ENCODE results near the gene ADAMTS6.

- TF ChIP-seq ELF4 (IDR thresholded peaks at IDR 0.05): no peak
- TF ChIP-seq FOXK2 (IDR thresholded peaks at IDR 0.05): no peak
- no peak for TF ChIP-seq NFRKB (IDR thresholded peaks at IDR 0.05)
- TF ChIP-seq SUZ12 (IDR thresholded peaks at IDR 0.05): no peak
- no peak for TF ChIP-seq BHLHE40 (IDR thresholded peaks at IDR 0.05; ENCODE audit: borderline replicate concordance)
- TF ChIP-seq FOXM1 (IDR thresholded peaks at IDR 0.05; ENCODE audit: borderline replicate concordance): no peak
- TF ChIP-seq HDGF (IDR thresholded peaks at IDR 0.05; ENCODE audit: borderline replicate concordance): no peak
- TF ChIP-seq TARDBP (IDR thresholded peaks at IDR 0.05): no peak
Observed at GRCh38 chr5:65125591-65126541, 355.9 kb downstream of the ADAMTS6 start.
